Right cardiac atrium (tissue), 5 donors: ENCODE measurements around the gene CAPZB. TPM values are rescaled to one million over a fixed set of nuclear protein-coding genes. Genes with fewer than 3 reads are reported as not detected.

Experiments used
- ATAC-seq, 2 donors: fragments of 200-7000 bp; cut with Tn5 transposase; one replicate each; pipeline versions ENCODE4 v1.8.0 to v1.9.1; 2020; ENCODE audit warnings: moderate library complexity in 2 of 2, mild to moderate bottlenecking in 1 of 2
- DNase-seq, 3 donors: peaks; one replicate each; pipeline ENCODE4 v3.0.0-alpha.2; 2020
- H3K27ac ChIP-seq: one replicate; pipeline ENCODE4 v1.5.1; 2013; ENCODE audit warnings: mild to moderate bottlenecking, low read length, control low read depth, moderate library complexity
- H3K27me3 ChIP-seq: one replicate; pipeline ENCODE4 v1.6.1; 2013; ENCODE audit not compliant: control insufficient read depth, insufficient read depth
- H3K4me1 ChIP-seq: one replicate; pipeline ENCODE4 v1.6.1; 2013; ENCODE audit warnings: low read length; ENCODE audit not compliant: control insufficient read depth, insufficient read depth
- H3K4me3 ChIP-seq: one replicate; pipeline ENCODE4 v1.5.1; 2013; ENCODE audit warnings: low read length, control low read depth
- H3K9me3 ChIP-seq: one replicate; pipeline ENCODE4 v1.6.1; 2013; ENCODE audit warnings: low read length; ENCODE audit not compliant: control insufficient read depth
- WGBS: extraction: QIAGEN DNeasy Blood & Tissue Kit; methylation state at CpG from one replicate; pipeline ENCODE4 v1.1.7; 2013; 5-methylcytosine and 5-hydroxymethylcytosine counted together
- intact Hi-C, 4 donors: fragments of 100-400 bp; cut with DNase I; formaldehyde crosslinking; loops; one replicate each; pipeline versions ENCODE4 v1.11.0 to v1.14.0; 2022 to 2023
- polyA plus RNA-seq: library from polyadenylated mRNA; stranded (reverse); fragments of 200-250 nt; gene quantifications from one replicate; pipeline ENCODE4 v1.2.3, GENCODE V29; 2013
- total RNA-seq, 4 donors: library from RNA; stranded (reverse); fragmentation: NEBNext Ultra II Directional; extraction: Animal tissue kit (Norgen Biotek cat#: 25700); gene quantifications; one replicate each; pipeline ENCODE4 v1.2.1, GENCODE V29; 2021
- donor health status: healthy with polysubstance abuse.
- donor health status: DM: no; HTN: yes; CAD: no.
- donor health status: DM: no; HTN: no; CAD: no.
- donor health status: DM: no; HTN: yes; CAD: no; lungs with severe emphysema.
- donor health status: DM: yes; HTN: yes; CAD: no.

The CAPZB gene
- total and polyA plus RNA-seq, 5 donors, result 226 to 255 (median 228) TPM

- Histone ChIP-seq H3K27me3 (no peaks in the 10 kb centered on the region), H3K9me3 (no peaks in the 10 kb centered on the region), H3K27ac (no peak overlapping the region), H3K4me1 (peaks cover 3% of the 10 kb centered on the region), H3K4me3 (no peak overlapping the region)
- WGBS, result 80% methylated on average over 8 of the region's 8 CpGs
- intact Hi-C loops, result no loop called here
- ATAC-seq (peak in 1 of 2 donors; percentile 24), DNase-seq (peak in 2 of 3 donors; percentile 46 to 52)
These were observed 123.7 kb downstream of the CAPZB start for GRCh38 chr1:19361611-19362147.

GRCh38 chr1:19360843-19361610 is 124.3 kb downstream of the CAPZB start:
- no peaks in the 10 kb centered on the region for H3K27me3 ChIP-seq
- no peaks in the 10 kb centered on the region for H3K9me3 ChIP-seq
- 86% methylated on average over 18 of the region's 18 CpGs for WGBS
- intact Hi-C loops, result no loop called here
- H3K4me3 ChIP-seq, result no peak overlapping the region
- H3K4me1 ChIP-seq, result peaks cover 3% of the 10 kb centered on the region
- H3K27ac ChIP-seq, result no peak overlapping the region
- DNase-seq (peak in 2 of 3 donors; percentile 18 to 27), ATAC-seq (no peak)

GRCh38 chr1:19360432-19360831 is 124.9 kb downstream of the CAPZB start:
- no peaks in the 10 kb centered on the region for H3K27me3 ChIP-seq
- ATAC-seq, result peak in 1 of 2 donors; percentile 11
- H3K4me1 ChIP-seq, result peaks cover 3% of the 10 kb centered on the region
- intact Hi-C loops, result no loop called here
- H3K4me3 ChIP-seq, result no peak overlapping the region
- 62% methylated on average over 11 of the region's 11 CpGs for WGBS
- peak in 1 of 3 donors; percentile 29 for DNase-seq
- H3K27ac ChIP-seq, result no peak overlapping the region
- no peaks in the 10 kb centered on the region for H3K9me3 ChIP-seq

GRCh38 chr1:19360016-19360415 is 125.3 kb downstream of the CAPZB start:
- H3K4me1 ChIP-seq, result peaks cover 3% of the 10 kb centered on the region
- 49% methylated on average over 6 of the region's 6 CpGs for WGBS
- intact Hi-C loops, result no loop called here

GRCh38 chr1:19359357-19359756 is 126.0 kb downstream of the CAPZB start:
- Histone ChIP-seq H3K4me3 (no peak overlapping the region), H3K4me1 (peaks cover 3% of the 10 kb centered on the region), H3K27ac (no peak overlapping the region), H3K27me3 (no peaks in the 10 kb centered on the region), H3K9me3 (no peaks in the 10 kb centered on the region)
- peak in 1 of 3 donors; percentile 30 for DNase-seq
- WGBS, result 84% methylated on average over 11 of the region's 11 CpGs
- ATAC-seq, result no peak
- intact Hi-C loops, result no loop called here

More at GRCh38 chr1:19360016-19360415, 125.3 kb downstream of the CAPZB start:
- H3K27me3 ChIP-seq, result no peaks in the 10 kb centered on the region
- no peak overlapping the region for H3K4me3 ChIP-seq
- DNase-seq (no peak), ATAC-seq (no peak)
- no peak overlapping the region for H3K27ac ChIP-seq
- H3K9me3 ChIP-seq, result no peaks in the 10 kb centered on the region

- no peak for ATAC-seq
- H3K9me3 ChIP-seq, result no peaks in the 10 kb centered on the region
- peaks cover 1% of the 10 kb centered on the region for H3K4me1 ChIP-seq
- WGBS, result 87% methylated on average over 8 of the region's 8 CpGs
- H3K4me3 ChIP-seq, result no peak overlapping the region
- H3K27ac ChIP-seq, result no peak overlapping the region
- intact Hi-C loops, result no loop called here
- peak in 1 of 3 donors; percentile 36 for DNase-seq
- no peaks in the 10 kb centered on the region for H3K27me3 ChIP-seq
These were observed 126.6 kb downstream of the CAPZB start for GRCh38 chr1:19358710-19359109.

GRCh38 chr1:19357299-19357986 is 127.9 kb downstream of the CAPZB start:
- Histone ChIP-seq H3K4me1 (no peaks in the 10 kb centered on the region), H3K27ac (no peak overlapping the region), H3K27me3 (no peaks in the 10 kb centered on the region), H3K4me3 (no peak overlapping the region), H3K9me3 (no peaks in the 10 kb centered on the region)
- intact Hi-C loops, result no loop called here
- DNase-seq, result peak in 1 of 3 donors; percentile 5
- ATAC-seq, result no peak
- 87% methylated on average over 13 of the region's 13 CpGs for WGBS

- no peak for ATAC-seq
- intact Hi-C loops, result no loop called here
These were observed 129.1 kb downstream of the CAPZB start for GRCh38 chr1:19356266-19356665.

GRCh38 chr1:19354531-19354981 is 130.8 kb downstream of the CAPZB start:
- Histone ChIP-seq H3K27ac (no peak overlapping the region), H3K4me1 (no peaks in the 10 kb centered on the region), H3K4me3 (no peak overlapping the region), H3K27me3 (no peaks in the 10 kb centered on the region), H3K9me3 (no peaks in the 10 kb centered on the region)
- WGBS, result 65% methylated on average over 6 of the region's 6 CpGs
- DNase-seq (peak in 2 of 3 donors; percentile 1 to 12), ATAC-seq (no peak)
- intact Hi-C loops, result no loop called here

More at GRCh38 chr1:19356266-19356665, 129.1 kb downstream of the CAPZB start:
- H3K4me1 ChIP-seq, result no peaks in the 10 kb centered on the region
- peak in 1 of 3 donors; percentile 37 for DNase-seq
- 81% methylated on average over 5 of the region's 5 CpGs for WGBS
- no peak overlapping the region for H3K4me3 ChIP-seq
- no peaks in the 10 kb centered on the region for H3K9me3 ChIP-seq
- H3K27me3 ChIP-seq, result no peaks in the 10 kb centered on the region
- no peak overlapping the region for H3K27ac ChIP-seq

GRCh38 chr1:19353596-19353995 is 131.7 kb downstream of the CAPZB start:
- ATAC-seq (no peak), DNase-seq (peak in 1 of 3 donors; percentile 23)
- H3K4me3 ChIP-seq, result no peak overlapping the region
- H3K9me3 ChIP-seq, result no peaks in the 10 kb centered on the region
- H3K4me1 ChIP-seq, result no peaks in the 10 kb centered on the region
- H3K27me3 ChIP-seq, result no peaks in the 10 kb centered on the region
- 72% methylated on average over 8 of the region's 8 CpGs for WGBS
- intact Hi-C loops, result no loop called here
- no peak overlapping the region for H3K27ac ChIP-seq

- Histone ChIP-seq H3K4me1 (no peaks in the 10 kb centered on the region), H3K4me3 (no peak overlapping the region), H3K9me3 (no peaks in the 10 kb centered on the region), H3K27ac (no peak overlapping the region), H3K27me3 (no peaks in the 10 kb centered on the region)
- DNase-seq (peak in 1 of 3 donors; percentile 40), ATAC-seq (peak in 1 of 2 donors; percentile 30)
- WGBS, result 91% methylated on average over 14 of the region's 14 CpGs
- intact Hi-C loops, result no loop called here
These were observed 132.5 kb downstream of the CAPZB start for GRCh38 chr1:19352839-19353238.
